ENCODE results near the gene PCDH12. TPM values are rescaled to one million over a fixed set of nuclear protein-coding genes. Genes with fewer than 3 reads are reported as not detected.

Gene PCDH12
- total RNA-seq (1 to 10 TPM in 3 of 6 donors, under 1 TPM in 3; 0.32 to 1.7 (median 0.93) TPM), polyA plus RNA-seq (1 to 10 TPM in 1 of 2 donors, under 1 TPM in 1; 0.65 to 1.6 TPM)

DNA sequence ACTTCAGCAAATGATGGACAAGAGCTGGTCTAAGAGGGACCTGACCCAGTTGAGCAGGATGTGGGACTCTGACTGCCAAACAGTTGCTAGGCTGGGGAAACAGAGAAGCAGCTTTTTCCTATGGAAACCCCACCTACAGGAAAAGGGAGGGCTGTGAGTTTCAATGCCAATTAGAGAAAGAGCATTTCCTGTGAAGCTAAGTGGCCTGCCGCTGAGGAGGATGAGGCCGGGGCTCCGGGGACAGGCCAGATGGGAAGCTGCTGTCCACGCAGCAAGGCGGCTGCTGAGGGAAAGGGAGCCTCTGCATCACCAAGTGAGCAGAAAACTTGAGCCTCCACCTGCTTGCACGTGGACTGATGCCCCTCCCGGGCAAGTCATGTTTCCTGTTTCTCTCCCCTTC lies at the start of gene PCDH12:
TSS of gene PCDH12 (minus strand) at position 90 of the 400 bp plus-strand sequence. CDS start 351 bp downstream, outside the sequence.
- WGBS, 2 donors = 43 to 56% methylated on average over 7 of the region's 7 CpGs
- ATAC-seq (peak in 1 of 4 donors; percentile 22), FAIRE-seq (no peak), DNase-seq (no peak)
- intact Hi-C loops (cut with DNase I) = loop anchor here in 2 of 3 donors (5.0 to 10.0 kb wide), 3 partner anchors 73 to 271 kb away; no protein-coding TSS in a partner anchor
- Histone ChIP-seq H3K27me3 (no peaks in the 10 kb centered on the region), H3K4me1 (peaks cover 0 to 3% (median 0%) of the 10 kb centered on the region in 3 donors), H3K9me3 (no peaks in the 10 kb centered on the region), H3K4me3 (peak within 1 kb of the TSS in 1 of 4 donors; percentile 12), H3K27ac (no peak within 1 kb of the TSS), H3K36me3 (no peaks in the 10 kb centered on the region)
- TF ChIP-seq, protein P1, sequence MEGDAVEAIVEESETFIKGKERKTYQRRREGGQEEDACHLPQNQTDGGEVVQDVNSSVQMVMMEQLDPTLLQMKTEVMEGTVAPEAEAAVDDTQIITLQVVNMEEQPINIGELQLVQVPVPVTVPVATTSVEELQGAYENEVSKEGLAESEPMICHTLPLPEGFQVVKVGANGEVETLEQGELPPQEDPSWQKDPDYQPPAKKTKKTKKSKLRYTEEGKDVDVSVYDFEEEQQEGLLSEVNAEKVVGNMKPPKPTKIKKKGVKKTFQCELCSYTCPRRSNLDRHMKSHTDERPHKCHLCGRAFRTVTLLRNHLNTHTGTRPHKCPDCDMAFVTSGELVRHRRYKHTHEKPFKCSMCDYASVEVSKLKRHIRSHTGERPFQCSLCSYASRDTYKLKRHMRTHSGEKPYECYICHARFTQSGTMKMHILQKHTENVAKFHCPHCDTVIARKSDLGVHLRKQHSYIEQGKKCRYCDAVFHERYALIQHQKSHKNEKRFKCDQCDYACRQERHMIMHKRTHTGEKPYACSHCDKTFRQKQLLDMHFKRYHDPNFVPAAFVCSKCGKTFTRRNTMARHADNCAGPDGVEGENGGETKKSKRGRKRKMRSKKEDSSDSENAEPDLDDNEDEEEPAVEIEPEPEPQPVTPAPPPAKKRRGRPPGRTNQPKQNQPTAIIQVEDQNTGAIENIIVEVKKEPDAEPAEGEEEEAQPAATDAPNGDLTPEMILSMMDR (IDR thresholded peaks at IDR 0.05) = no peak

DNA sequence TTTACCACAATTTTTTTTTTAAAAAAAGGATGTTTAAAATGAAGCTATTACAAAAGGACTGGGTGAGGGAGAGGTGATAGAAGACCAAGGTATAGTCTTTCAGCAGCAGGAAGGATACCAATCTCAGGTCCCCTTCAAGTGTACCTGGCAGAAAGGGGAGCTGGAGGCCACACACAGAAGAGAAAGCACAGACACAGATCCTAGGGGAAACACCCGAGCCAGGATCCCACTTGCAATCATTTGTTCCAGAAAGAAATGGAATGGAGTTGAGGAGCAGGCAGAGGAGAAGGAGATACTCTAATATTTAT lies 49.2 kb upstream of the PCDH12 start:
- Histone ChIP-seq H3K36me3 (peaks cover 0 to 11% (median 0%) of the 10 kb centered on the region in 3 donors), H3K4me3 (no peak overlapping the region), H3K4me1 (peaks cover 0 to 3% (median 0%) of the 10 kb centered on the region in 3 donors), H3K9me3 (no peaks in the 10 kb centered on the region), H3K27me3 (no peaks in the 10 kb centered on the region), H3K27ac (no peak overlapping the region)
- WGBS, 2 donors = 61 to 78% methylated on average over 1 of the region's 1 CpG
- DNase-seq (no peak), ATAC-seq (no peak), FAIRE-seq (no peak)
- TF ChIP-seq, protein P1 (IDR thresholded peaks at IDR 0.05) = no peak
- intact Hi-C loops (cut with DNase I) = no loop called here

DNA sequence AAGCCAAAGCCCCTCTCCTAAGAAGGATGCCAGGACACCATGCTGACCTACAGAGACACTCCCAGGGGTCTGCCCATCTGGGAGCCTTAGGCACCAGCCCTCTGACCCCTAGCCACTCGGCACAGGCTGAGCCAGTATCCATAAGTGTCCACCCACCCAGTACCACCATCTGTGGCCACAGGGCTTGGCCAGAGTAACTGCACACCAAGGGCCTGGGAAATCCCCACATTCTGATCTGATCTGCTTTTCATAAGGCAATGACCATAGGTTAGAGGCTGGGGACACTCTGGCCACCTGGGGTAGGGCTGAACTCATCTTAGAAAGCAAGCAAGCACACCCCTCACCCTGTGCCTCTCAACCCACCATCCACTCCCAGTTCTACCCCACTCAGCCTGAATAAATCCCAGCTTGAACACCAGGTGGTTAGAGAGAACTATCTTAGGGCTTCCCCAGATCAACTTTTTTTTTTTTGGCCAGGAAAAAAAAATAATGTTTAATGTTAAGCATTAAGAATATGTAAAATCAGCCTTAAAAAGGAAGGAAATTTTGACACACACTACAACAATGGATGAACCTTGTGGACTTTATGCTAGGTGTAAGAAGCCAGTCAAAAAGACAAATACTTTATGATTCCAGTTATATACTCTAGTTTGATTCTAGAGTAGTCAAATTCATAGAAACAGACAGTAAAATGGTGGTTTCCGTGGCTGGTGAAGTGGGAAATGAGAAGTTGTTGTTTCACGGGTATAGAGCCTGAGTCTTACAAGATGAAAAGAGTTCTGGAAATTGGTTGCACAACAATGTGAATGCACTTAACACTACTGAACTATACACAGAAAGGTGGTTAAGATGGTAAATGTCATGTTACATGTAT lies 48.6 kb upstream of the PCDH12 start:
- DNase-seq = peak in 1 of 6 donors; percentile 51
- intact Hi-C loops (cut with DNase I) = no loop called here

DNA sequence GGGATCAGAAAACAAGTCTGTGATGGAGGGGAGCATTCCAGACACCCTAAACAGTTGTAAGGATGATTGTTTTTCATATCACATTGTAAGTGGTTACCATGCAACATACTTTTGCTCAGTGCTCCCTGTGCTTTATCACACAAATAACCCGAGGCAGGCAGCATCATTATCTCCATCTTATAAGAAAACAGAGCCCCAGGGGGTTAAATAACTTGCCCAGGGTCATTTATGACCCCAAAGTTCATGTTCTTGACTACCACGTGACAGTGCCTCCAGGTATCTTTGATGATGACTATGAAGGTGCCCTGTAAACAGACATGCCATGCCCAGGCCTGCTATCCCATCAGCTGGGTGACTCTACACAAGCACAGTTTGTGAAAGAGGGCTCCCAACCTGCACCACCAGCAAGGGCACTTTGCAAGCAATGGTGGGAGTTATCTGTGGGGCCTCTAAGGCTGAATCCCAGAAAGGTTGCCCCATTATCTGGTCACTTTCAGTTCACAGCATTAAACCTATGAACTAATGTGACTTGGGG lies 45.3 kb upstream of the PCDH12 start:
- DNase-seq (no peak), FAIRE-seq (no peak), ATAC-seq (no peak)
- WGBS, 2 donors = 55 to 61% methylated on average over 2 of the region's 2 CpGs
- no peaks in the 10 kb centered on the region for H3K27me3 ChIP-seq
- intact Hi-C loops (cut with DNase I) = no loop called here
- H3K36me3 ChIP-seq = peaks cover 0 to 11% (median 11%) of the 10 kb centered on the region in 3 donors
- TF ChIP-seq, protein P1 (IDR thresholded peaks at IDR 0.05) = no peak
- H3K4me1 ChIP-seq = no peaks in the 10 kb centered on the region
- no peak overlapping the region for H3K27ac ChIP-seq
- no peak overlapping the region for H3K4me3 ChIP-seq
- H3K9me3 ChIP-seq = no peaks in the 10 kb centered on the region

More for the DNA sequence above, 48.6 kb upstream of the PCDH12 start:
- WGBS, 2 donors = 81 to 84% methylated on average over 3 of the region's 3 CpGs
- Histone ChIP-seq H3K27ac (no peak overlapping the region), H3K4me3 (no peak overlapping the region), H3K4me1 (no peaks in the 10 kb centered on the region), H3K36me3 (peaks cover 0 to 11% (median 3%) of the 10 kb centered on the region in 3 donors), H3K9me3 (no peaks in the 10 kb centered on the region), H3K27me3 (no peaks in the 10 kb centered on the region)
- peak in 2 of 4 donors; percentile 18 to 29 for ATAC-seq
- TF ChIP-seq, protein P1 (IDR thresholded peaks at IDR 0.05) = no peak
- FAIRE-seq = no peak

Measured in pancreas (tissue), 10 donors.